NCI-H2107 (cell line): ENCODE data around the gene CLASP1.

Source experiments
- DNase-seq: peaks from one replicate; lab custom pipeline; 2025; lab: John Stamatoyannopoulos, UW

CLASP1 gene

DNA sequence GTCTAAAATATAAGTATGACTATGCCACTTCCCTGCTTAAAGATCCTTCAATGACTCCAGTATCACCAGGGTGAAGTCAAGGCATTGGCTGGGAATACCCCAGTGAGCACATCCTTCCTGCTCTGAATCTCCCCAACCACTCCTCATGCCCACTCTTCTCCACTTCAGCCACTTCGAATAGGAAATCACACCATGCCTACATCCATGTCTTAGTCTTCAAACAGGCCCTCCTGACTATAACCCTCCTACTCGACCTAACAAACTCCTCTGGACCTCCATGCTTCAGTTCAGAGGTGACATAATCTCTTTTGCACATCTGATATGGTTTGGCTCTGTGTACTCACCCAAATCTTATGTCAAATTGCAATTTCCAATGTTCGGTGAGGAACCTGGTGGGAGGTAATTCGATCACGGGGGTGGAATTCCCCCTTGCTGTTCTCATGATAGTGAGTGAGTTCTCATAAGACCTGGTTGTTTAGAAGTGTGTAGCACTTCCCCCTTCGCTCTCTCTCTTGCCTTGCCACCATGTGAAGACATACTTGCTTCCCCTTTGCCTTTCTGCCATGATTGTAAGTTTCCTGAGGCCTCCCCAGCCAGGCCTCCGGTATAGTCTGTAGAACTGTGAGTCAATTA, 276.4 kb downstream of the CLASP1 start:
- DNase-seq: no peak

DNA sequence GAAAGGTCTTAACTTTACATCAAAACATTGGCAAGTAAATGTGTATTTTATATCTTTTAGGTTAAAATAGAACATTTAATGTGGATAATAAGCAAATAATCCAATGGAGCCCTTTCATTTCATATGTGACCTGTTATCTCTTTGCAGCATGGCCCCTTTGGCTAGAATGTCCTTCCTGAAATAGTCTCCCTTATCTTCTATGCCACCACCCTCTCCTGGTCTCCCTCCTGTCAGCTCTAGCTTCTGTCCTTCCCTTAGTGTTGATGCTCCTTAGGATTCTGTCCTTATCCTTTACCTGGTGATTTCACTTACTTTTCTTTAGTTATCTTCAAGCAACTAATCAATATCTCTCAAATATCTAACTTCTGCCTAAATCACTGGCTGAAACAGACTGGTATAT, 277.2 kb downstream of the CLASP1 start:
- no peak for DNase-seq

DNA sequence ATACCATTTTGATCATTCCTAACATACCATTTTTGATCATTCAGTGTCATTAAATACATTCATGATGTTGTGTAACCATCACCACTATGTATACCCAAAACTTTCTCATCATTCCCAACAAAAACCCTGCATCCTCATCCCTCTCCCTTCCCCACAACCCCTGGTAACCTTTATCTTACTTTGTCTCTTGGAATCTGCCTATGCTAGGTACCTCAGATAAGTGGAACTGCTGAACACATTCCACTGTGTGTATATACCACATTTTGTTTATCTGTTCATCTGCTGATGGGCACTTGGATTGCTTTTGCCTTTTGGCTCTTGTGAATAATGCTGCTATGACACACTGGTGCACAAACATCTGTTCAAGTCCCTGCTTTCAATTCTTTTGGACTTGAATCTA, 280.4 kb downstream of the CLASP1 start:
- no peak for DNase-seq

DNA sequence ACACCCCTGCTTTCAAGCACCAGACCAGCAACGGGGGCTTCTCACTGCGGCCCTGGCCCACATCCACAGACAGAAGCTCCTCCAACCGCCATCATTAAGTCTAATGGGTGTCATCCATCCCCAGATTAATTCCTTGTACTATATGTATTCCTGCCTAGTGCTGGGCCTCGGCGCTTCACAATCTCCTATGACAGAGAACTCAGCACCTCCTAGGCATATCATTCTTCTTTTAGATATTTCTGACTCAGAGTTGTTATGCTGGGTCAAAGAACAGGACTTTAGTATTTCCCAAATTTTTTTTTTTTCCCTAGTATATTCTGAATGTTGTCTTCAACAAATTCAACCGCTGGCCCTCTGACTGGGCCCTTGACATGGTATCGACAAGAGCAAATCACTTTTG, 281.1 kb downstream of the CLASP1 start:
- no peak for DNase-seq

DNA sequence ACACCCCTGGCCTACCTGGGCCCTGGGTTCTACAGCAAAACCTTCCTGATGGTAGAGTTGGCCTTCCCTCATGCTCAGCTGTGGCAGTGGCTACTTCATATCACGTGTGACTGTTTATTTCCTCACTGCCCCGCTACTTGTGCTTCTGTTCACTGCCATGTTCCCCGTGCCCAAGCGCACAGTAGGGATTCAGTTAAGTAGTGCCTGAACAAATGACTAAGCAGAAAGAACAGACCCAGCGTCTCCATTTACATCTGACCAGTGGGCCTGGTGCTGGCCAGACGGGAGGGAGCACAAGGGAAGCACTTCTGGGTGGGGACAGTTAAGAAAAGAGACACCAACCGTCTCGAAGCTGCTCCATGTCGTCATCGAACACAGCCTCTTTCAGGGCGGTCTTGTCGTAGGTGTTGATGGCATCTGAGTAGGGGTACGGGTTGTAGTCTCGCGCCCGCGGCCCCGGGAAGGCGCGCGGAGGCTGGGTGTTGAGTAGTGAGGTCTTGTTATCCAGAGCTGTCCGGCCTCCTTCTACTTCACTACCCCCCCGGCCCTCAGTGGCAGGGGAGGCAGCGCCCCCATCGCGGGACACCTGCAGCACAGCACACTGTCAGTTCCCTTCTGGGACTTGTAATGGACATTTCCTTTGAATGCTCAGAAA, 281.9 kb downstream of the CLASP1 start:
- no peak for DNase-seq

DNA sequence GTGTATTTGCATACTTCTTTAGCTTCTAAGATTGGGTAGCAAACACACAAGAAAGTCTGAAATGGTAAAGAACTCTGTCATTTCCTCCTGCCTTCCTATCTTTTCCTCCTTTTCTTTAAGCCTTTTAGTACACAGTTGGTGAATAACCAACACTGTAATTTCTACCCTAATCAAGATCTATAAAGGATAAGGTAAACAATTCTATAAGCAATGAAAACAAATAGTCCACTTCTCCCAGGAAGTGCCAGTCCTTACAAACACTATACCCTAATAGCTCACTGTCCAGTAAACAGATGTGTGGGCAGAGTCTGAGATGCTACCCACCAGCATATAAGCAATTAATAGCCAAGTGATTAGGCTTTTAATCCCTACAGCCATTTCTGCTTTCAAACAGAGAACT, 283.2 kb downstream of the CLASP1 start:
- DNase-seq: no peak

DNA sequence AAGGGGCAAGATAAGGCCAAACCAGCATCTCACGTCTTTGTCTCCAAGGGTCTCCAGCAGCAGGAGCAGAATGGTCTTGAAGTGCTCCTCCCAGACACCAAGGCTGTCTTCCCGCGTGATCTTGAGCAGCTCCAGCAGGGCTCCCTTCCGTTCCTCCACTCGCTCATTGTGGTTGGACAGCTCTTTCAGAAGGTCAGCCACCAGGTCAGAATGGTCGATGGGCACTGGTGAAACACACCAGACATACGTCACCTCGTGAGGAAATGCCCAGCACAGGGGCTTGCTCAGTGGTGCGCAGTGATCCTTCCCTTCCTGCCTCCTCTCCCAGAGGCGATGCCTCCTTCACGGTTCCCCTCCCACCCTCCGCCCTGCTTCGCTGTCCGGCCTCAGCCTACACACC, 284.2 kb downstream of the CLASP1 start:
- DNase-seq: no peak

DNA sequence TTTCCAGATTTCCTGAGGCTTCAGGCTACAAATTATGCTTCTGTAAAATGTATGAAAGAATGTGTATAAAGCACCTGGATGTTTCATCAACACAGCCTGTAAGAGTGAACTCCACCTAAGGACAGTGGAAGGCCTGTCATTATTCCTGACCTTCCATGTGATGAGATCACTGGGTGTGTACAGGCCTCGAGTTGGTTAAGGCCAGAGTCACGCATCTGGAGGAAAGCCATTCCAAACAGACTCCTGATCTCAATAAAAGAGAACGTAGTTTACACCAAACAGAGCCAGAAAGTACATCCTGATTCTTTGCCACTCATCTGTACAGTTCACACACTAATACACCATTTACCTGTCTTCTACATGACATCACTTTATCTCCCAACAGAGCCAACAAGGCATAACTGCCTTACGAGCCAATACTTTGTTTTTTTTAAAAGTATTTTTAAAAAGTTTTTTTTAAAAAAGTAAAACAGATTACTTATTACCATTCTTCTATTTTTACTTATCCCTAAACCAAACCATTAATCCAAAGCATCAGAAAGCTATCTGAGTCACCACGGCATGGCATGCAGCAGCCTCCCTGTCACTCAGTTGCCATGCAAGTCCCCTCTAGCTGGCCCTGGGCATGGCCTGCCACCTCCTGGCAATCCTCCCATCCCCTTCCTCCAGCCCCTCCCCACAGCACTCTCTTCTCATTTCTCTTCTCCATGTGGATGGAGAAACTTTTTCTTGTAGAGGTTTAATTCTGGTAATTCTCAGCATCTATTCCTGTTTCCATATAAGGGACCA, 285.4 kb downstream of the CLASP1 start:
- DNase-seq: no peak

DNA sequence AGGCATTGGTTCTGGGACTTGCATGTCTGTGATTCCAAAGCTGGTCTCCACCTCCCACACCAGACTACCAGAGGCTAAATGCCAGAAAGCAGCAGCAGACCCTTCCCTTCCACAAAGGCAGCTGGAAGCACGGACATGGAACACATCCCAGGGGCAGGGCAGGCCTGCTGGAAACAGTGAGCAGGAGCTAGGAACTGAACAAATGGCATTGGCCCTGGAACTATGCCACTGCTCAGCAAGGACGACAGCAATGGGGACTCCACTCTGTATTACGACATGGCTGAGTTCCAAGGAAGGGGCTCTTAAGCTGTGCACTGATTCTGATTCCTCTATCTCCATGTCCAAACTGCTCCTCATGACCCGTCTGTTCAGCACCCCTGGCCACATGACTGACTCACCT, 286.5 kb downstream of the CLASP1 start:
- no peak for DNase-seq

DNA sequence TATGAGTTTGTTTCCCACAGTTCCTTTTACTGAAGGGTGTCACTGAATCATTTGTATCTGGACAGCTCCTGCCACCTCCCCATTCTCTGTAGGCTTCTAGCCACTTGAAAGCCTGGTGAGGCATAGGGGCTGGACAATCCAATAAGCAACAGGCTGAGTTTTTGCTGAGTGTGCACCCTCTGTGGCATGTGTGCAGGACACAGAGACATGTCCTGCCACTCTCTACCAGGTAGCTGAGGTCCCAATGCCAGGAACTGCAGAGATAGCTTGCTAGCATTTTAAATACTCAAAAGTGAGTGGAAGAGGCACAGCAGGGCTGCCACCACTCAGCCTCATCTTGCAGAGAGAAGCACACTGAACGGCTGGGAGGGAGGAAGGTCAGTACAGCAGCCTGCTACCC, 287.0 kb downstream of the CLASP1 start:
- no peak for DNase-seq

DNA sequence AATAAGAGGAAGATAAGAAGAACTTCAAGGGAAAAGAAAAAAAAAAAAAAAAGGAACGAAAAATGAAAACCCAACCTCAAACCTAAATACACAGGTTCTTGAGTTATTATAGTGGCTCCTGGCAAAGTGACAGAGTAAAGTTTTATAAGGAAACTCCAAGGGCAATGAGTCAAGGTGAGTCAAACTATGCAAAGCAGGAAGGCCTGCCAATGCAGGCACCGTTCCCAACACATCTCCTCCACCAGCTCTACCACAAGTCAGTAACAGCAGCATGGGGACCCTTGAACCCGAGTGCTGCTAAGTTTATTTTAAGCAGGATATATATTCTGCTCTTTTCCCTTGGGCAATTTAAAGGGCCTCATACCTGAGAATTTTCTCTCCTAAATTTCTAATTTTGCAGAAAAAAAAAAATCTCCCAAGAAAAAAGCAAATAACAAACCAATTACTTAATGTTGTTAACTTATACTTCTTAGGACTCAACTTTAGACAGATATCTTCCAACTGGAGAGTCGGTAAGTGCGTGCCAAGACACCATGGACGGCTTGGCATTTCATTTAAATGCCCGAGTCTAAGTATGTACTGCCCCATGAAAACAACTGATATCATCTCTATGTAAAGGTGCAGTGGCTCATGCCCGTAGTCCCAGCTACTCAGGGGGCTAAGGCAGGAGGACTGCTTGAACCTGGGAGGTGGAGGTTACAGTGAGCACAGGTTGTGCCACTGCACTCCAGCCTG, 288.5 kb downstream of the CLASP1 start:
- no peak for DNase-seq

DNA sequence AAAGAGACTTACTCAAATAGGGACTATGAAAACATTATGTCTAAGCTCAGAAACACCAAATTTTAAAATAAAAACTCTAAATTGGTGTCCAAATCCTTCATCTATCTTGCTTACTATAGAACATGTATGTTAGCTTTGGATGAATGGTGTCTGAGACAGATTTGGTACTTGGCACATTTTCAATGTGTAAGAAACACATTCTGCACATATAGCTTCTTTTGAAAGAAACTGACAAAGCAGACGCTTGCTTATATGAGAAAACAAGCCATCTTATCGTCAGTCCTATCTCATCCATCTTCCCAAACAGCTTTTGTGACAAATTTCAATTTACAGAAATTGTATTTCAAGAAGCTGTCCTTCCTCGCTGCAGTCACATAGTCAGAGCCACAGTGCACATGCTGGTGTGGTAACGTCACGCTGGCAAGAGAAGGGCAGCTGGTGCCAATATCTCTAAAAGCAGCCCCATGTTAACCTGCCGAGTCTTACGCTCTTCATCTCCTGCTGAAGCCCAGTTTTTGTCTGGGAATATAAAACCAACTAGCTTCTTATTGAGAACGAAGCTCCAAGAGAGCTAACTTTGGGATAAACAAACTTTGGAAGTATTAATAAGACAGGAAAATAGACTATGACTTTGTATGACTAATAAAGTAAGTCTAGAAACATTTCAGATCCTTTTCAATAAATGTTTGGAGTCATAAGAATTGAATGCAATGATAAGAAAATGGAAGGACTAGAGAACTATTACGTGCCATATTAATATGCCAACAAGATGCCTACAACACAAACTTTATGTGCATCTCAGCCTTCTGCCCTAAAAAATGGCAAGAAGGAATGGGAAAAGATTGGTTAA, 289.3 kb downstream of the CLASP1 start:
- no peak for DNase-seq

DNA sequence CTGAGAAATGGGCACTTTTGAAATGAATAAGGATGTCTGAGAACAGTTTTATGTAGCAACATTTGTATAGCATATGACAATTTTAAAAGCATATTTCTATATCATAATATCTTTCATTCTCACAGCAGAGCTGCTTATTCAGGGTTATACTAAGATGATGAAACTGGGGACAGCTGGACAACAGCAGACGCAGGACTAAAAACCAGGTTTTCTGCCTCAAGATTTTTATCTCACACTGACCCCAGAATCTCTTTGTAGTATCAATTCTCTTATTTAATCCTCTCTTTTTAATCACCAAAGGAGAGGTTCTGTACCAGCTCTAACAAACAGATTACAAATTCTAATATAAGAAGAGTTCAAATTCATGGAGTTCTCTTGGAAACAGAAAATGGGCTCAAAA, 290.1 kb downstream of the CLASP1 start:
- DNase-seq: no peak

DNA sequence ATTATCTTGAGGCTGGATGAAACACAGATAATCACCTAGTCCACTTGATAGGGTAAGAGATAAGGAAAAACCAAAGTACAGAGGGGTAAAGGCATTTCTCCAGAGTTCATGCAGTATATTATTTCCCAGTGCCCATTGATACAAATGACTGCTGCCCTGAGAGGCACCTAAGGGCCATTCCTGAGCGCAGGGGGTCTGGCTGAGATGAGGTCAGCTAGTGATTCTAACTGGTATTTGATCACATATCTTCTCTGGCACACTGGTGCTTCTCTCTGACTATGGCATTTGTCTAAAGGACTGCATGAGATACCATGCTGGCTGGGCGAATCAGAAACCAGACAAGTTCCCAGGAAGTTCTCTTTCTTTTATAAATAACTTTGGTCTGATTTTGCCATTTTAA, 291.0 kb downstream of the CLASP1 start:
- DNase-seq: no peak

DNA sequence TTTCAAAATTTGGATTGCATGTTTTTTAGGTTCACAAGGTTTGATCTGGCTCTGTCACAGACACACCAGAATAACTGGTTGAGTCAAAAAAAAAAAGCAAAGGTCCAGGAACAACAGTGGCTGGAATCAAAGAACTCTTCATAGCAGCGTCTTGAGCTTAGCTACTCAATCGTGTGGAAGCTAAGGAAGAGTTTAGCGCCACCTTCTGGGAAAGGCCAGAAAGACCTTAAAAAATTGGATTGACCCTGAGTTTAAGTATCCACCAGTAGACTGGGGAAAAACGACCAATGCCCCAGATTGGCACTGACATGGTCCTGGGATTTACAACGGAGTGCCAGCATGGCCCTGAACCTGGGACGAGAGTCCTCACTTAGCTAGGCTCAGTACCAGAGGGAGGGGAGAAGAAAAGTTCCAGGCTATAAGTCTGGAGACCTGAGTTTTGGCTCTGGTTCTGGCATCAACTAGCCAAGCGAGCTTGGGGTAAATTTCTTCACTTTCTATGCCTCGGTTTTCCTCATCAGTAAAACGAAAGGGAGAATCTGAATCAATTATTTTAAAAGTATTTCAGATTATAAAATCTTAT, 293.1 kb downstream of the CLASP1 start:
- DNase-seq: peak; percentile 52

DNA sequence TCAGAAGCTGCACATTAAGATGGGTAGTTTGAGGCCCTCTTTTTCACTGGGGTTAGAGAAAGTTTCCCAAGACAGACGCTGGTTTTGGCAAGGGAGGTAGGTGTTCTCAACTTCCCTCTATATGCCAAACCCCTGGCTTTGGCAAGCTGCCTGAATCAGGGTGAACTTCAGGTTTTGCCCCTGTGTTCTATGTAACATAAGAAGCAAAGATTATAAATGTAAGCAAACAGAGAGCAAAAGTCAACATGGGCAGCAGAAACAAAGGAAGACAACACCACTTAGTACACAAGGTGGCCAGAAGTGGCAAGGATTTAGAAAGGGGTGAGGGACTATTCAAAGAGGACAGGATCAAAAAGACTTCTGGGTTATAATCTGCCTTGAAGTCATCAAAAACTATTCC, 293.8 kb downstream of the CLASP1 start:
- DNase-seq: peak; percentile 47

DNA sequence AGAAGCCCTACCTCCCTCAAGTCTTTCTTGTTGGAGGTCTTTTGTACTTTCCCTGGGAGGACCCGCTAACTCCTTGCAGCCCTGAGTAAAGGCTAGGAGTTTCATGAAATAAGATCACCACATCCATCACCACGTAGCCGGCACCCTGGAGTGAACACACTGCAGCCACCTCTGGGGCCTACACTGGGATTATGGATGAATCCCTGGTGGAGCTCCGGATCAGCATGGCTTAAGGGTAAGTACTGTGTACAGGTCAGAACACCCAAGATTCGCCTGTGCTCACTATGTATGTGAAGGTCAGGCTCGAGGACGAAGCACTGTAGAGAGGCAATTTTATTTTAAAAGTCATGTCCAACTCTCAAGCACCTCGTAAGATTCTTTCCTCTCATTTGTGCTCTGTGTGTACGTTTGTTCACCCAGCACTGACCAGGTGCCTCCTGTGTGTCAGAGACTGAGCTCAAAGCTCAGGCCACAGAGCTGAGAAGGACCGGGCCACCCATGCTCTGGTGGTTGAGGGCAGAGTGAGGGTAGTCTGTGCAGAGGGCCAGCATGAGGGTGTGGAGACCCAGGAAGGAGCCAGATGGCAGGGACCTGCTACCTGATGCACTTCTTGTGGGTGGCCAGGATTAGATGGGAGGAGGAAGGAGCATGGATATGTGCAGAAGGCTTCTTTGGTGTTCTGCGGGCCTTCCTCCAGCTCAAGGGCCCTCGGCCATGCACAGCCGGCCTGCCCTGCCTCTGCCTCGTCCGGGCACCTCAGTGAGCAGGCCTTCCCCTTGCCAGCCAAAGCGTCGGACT, 297.5 kb downstream of the CLASP1 start:
- no peak for DNase-seq

DNA sequence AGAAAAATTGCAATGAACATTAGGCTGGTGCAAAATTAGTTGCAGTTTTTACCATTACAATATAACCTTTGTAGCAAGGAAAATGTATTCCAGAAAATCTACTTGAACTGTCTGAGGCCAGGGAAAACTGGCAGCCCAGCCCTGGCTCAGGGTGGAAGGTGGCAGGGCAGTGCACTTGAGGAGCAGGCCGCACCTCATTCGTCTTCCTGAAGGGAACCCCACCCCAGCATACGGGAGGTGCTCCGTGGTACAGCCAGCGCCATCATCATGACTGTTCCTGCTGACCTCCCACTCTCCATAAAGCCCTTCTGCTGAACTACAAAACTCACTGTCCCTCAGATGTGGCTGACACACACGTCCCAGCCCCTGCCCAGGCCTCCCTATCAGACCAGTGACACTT, 298.4 kb downstream of the CLASP1 start:
- no peak for DNase-seq

DNA sequence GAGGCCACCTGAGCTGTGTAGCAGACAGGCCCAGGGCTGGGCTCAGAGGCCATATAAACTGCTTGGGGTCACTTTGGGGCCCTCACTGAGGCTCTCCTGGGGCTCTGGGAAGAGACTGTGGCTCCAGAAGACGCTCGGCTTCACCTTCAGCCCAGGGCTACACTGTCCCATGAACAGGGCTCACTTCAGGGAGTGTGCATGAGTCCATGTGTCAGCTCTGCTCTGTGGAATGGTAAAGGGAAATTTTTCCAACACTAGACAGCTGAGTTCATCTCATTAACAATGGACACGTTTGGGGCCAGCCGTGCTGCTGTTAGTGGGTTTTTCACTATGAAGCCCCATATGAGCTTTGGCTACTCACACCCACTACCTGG, 298.9 kb downstream of the CLASP1 start:
- DNase-seq: no peak

DNA sequence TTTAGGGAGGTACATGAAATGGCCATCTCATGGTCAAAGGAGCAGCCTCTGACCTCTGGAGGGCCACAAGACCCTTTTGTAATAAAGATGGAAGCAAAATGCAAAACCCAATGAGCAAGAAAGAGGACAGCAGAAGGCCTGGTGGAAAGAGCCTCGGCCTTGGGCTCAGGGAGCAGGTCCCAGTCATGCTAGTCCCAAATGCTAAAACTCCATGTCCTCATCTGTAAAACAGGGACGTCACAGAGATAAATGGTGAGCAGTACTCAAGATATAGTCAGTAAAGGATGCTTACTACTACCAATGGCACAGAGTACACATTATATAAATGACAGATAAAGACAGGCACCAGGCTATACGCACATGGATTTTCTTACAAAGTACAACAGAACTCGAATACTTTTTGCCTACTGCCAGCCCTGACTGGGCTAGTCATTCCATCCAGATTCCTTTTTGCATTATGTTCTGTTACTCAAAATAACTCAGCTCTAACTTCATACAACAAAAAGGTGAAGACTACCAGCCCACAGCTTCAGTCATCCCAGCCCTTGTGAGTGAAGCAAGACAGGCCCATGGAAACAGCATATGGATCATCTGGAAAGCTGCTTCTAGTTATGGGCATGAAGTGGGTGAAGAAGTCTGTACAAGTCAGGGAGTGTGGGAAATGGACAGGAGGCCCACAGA, 299.4 kb downstream of the CLASP1 start:
- no peak for DNase-seq
